Measurements from ENCODE around the gene SLC30A4. TPM values are rescaled to one million over a fixed set of nuclear protein-coding genes. Genes with fewer than 3 reads are reported as not detected.

SLC30A4 gene
- total RNA-seq, 2 experiments from 2014 or later = 2.1 to 2.3 TPM

GRCh38 chr15:45476410-45476809, 46.1 kb downstream of the SLC30A4 start:
- intact Hi-C loops (cut with DNase I, micrococcal nuclease) = no loop called here
- H3K36me3 Mint-ChIP-seq (ENCODE audit: low read depth) = no peaks in the 10 kb centered on the region
- H3K4me1 Mint-ChIP-seq (ENCODE audit: low read depth) = no peaks in the 10 kb centered on the region
- H3K4me1 ChIP-seq (ENCODE audit: insufficient read depth, low read length) = no peaks in the 10 kb centered on the region
- no peak overlapping the region for H3K27ac Mint-ChIP-seq
- no peaks in the 10 kb centered on the region for H3K9me3 ChIP-seq (ENCODE audit: control insufficient read depth in 1 of 2, insufficient read depth in 1 of 2, low read length in 2 of 2)
- ChIA-PET CTCF (no interaction called here), POLR2A (no interaction called here)
- no peak overlapping the region for H3K4me3 Mint-ChIP-seq
- no peaks in the 10 kb centered on the region for H3K9me3 Mint-ChIP-seq
- peaks cover 0 to 2% of the 10 kb centered on the region in 2 experiments for H3K27me3 ChIP-seq (ENCODE audit: control insufficient read depth in 1 of 2, insufficient read depth in 2 of 2, low read length in 2 of 2)
- DNase-seq (no peak), ATAC-seq (ENCODE audit: poor library complexity) (no peak)
- H3K27ac ChIP-seq (ENCODE audit: low read depth in 1 of 2, low read length in 2 of 2) = no peak overlapping the region
- no peak overlapping the region for H3K4me3 ChIP-seq (ENCODE audit: low read length)
- peaks cover 8% of the 10 kb centered on the region for H3K27me3 Mint-ChIP-seq
- no peak for TF ChIP-seq CTCF (IDR thresholded peaks at IDR 0.05)
- H3K36me3 ChIP-seq (ENCODE audit: insufficient read depth, low read length) = no peaks in the 10 kb centered on the region

- intact Hi-C loops (cut with DNase I, micrococcal nuclease) = loop anchor here in 1 of 2 experiments (5.0 kb wide), 1 partner anchor 47 kb away; no protein-coding TSS in a partner anchor
- Histone ChIP-seq H3K9me3 (ENCODE audit: control insufficient read depth in 1 of 2, insufficient read depth in 1 of 2, low read length in 2 of 2) (no peaks in the 10 kb centered on the region), H3K36me3 (ENCODE audit: insufficient read depth, low read length) (no peaks in the 10 kb centered on the region), H3K27ac (ENCODE audit: low read depth in 1 of 2, low read length in 2 of 2) (no peak overlapping the region), H3K4me3 (ENCODE audit: low read length) (no peak overlapping the region), H3K4me1 (ENCODE audit: insufficient read depth, low read length) (no peaks in the 10 kb centered on the region), H3K27me3 (ENCODE audit: control insufficient read depth in 1 of 2, insufficient read depth in 2 of 2, low read length in 2 of 2) (peaks cover 0 to 7% of the 10 kb centered on the region in 2 experiments)
- peaks cover 15% of the 10 kb centered on the region for H3K27me3 Mint-ChIP-seq
- POLR2A ChIA-PET = no interaction called here
- H3K4me3 Mint-ChIP-seq = no peak overlapping the region
- ATAC-seq (ENCODE audit: poor library complexity) (no peak), DNase-seq (no peak)
- H3K4me1 Mint-ChIP-seq (ENCODE audit: low read depth) = no peaks in the 10 kb centered on the region
- H3K36me3 Mint-ChIP-seq (ENCODE audit: low read depth) = no peaks in the 10 kb centered on the region
- no peaks in the 10 kb centered on the region for H3K9me3 Mint-ChIP-seq
- TF ChIP-seq CTCF (IDR thresholded peaks at IDR 0.05) = no peak
- CTCF ChIA-PET = no interaction called here
- H3K27ac Mint-ChIP-seq = no peak overlapping the region
Observed at GRCh38 chr15:45474799-45475198, 47.8 kb downstream of the SLC30A4 start.

GRCh38 chr15:45473068-45473467, 49.5 kb downstream of the SLC30A4 start:
- Mint-ChIP-seq H3K27me3 (peaks cover 31% of the 10 kb centered on the region), H3K36me3 (ENCODE audit: low read depth) (no peaks in the 10 kb centered on the region), H3K4me1 (ENCODE audit: low read depth) (no peaks in the 10 kb centered on the region), H3K4me3 (no peak overlapping the region), H3K27ac (no peak overlapping the region), H3K9me3 (no peaks in the 10 kb centered on the region)
- intact Hi-C loops (cut with DNase I, micrococcal nuclease) = loop anchor here in 1 of 2 experiments (5.0 kb wide), 1 partner anchor 46 kb away; no protein-coding TSS in a partner anchor
- H3K27me3 ChIP-seq (ENCODE audit: control insufficient read depth in 1 of 2, insufficient read depth in 2 of 2, low read length in 2 of 2) = peaks cover 0 to 17% of the 10 kb centered on the region in 2 experiments
- H3K36me3 ChIP-seq (ENCODE audit: insufficient read depth, low read length) = no peaks in the 10 kb centered on the region
- ChIA-PET POLR2A (no interaction called here), CTCF (no interaction called here)
- H3K4me3 ChIP-seq (ENCODE audit: low read length) = no peak overlapping the region
- no peaks in the 10 kb centered on the region for H3K9me3 ChIP-seq (ENCODE audit: control insufficient read depth in 1 of 2, insufficient read depth in 1 of 2, low read length in 2 of 2)
- ATAC-seq (ENCODE audit: poor library complexity) (no peak), DNase-seq (no peak)
- H3K4me1 ChIP-seq (ENCODE audit: insufficient read depth, low read length) = no peaks in the 10 kb centered on the region
- no peak for TF ChIP-seq CTCF (IDR thresholded peaks at IDR 0.05)
- H3K27ac ChIP-seq (ENCODE audit: low read depth in 1 of 2, low read length in 2 of 2) = no peak overlapping the region
